SIG-M5 (cell line): ENCODE data around the gene CATSPER4.

Experiments
- DNase-seq: peaks from one replicate; lab custom pipeline; 2025; lab: John Stamatoyannopoulos, UW

Gene CATSPER4

GRCh38 chr1:26190373-26190987, at the start of gene CATSPER4:
Gene CATSPER4 (plus strand): TSS chr1:26190602. CDS start chr1:26190628, 26 bp downstream.
- DNase-seq = no peak

- no peak for DNase-seq
Observed at GRCh38 chr1:26142159-26142558, 48.2 kb upstream of the CATSPER4 start.

- no peak for DNase-seq
Observed at GRCh38 chr1:26145041-26145959, 45.1 kb upstream of the CATSPER4 start.

- DNase-seq = no peak
Observed at GRCh38 chr1:26145960-26146294, 44.5 kb upstream of the CATSPER4 start.

GRCh38 chr1:26148887-26149286, 41.5 kb upstream of the CATSPER4 start:
- DNase-seq = no peak

- no peak for DNase-seq
Observed at GRCh38 chr1:26153966-26154532, 36.4 kb upstream of the CATSPER4 start.

GRCh38 chr1:26154750-26155149, 35.7 kb upstream of the CATSPER4 start:
- DNase-seq = no peak

- no peak for DNase-seq
Observed at GRCh38 chr1:26155370-26156284, 34.8 kb upstream of the CATSPER4 start.

GRCh38 chr1:26156285-26157038, 33.9 kb upstream of the CATSPER4 start:
- DNase-seq = no peak

GRCh38 chr1:26158271-26158907, 32.0 kb upstream of the CATSPER4 start:
- no peak for DNase-seq

GRCh38 chr1:26158908-26159742, 31.3 kb upstream of the CATSPER4 start, which contains the start of gene FAM110D:
Gene FAM110D (plus strand): TSS chr1:26159079. CDS start chr1:26161292, 2,213 bp downstream.
- no peak for DNase-seq

GRCh38 chr1:26159743-26160039, 30.7 kb upstream of the CATSPER4 start:
- DNase-seq = no peak

- no peak for DNase-seq
Observed at GRCh38 chr1:26160527-26161414, 29.6 kb upstream of the CATSPER4 start.

GRCh38 chr1:26161415-26162219, 28.8 kb upstream of the CATSPER4 start:
- DNase-seq = no peak

- no peak for DNase-seq
Observed at GRCh38 chr1:26162220-26162709, 28.1 kb upstream of the CATSPER4 start.

- no peak for DNase-seq
Observed at GRCh38 chr1:26163684-26164035, 26.7 kb upstream of the CATSPER4 start.

GRCh38 chr1:26164036-26164860, 26.2 kb upstream of the CATSPER4 start:
- no peak for DNase-seq
